ENCODE measurements around the gene TCF25.

Gene TCF25

GRCh38 chr16:89837014-89837546, 36.3 kb upstream of the TCF25 start:
- Histone ChIP-seq H3K27me3 (replicated peaks; ENCODE audit: control insufficient read depth, insufficient read depth, low read length) (no peaks in the 10 kb centered on the region), H3K4me3 (replicated peaks; ENCODE audit: low read depth, low read length) (no peak overlapping the region), H3K36me3 (ENCODE audit: control insufficient read depth, insufficient read depth, low read length) (no peaks in the 10 kb centered on the region)
- DNase-seq (ENCODE audit: extremely low read depth, insufficient read length): no peak
- TF ChIP-seq CTCF (IDR thresholded peaks at IDR 0.05; ENCODE audit: insufficient read depth, low read length, poor library complexity, severe bottlenecking): no peak

GRCh38 chr16:89841275-89841674, 32.1 kb upstream of the TCF25 start:
- Histone ChIP-seq H3K36me3 (ENCODE audit: control insufficient read depth, insufficient read depth, low read length) (no peaks in the 10 kb centered on the region), H3K4me3 (replicated peaks; ENCODE audit: low read depth, low read length) (no peak overlapping the region), H3K27me3 (replicated peaks; ENCODE audit: control insufficient read depth, insufficient read depth, low read length) (no peaks in the 10 kb centered on the region)
- peak; percentile 52 for DNase-seq (ENCODE audit: extremely low read depth, insufficient read length)
- no peak for TF ChIP-seq CTCF (IDR thresholded peaks at IDR 0.05; ENCODE audit: insufficient read depth, low read length, poor library complexity, severe bottlenecking)

GRCh38 chr16:89842471-89843408, 30.7 kb upstream of the TCF25 start:
- Histone ChIP-seq H3K27me3 (replicated peaks; ENCODE audit: control insufficient read depth, insufficient read depth, low read length) (no peaks in the 10 kb centered on the region), H3K4me3 (replicated peaks; ENCODE audit: low read depth, low read length) (no peak overlapping the region), H3K36me3 (ENCODE audit: control insufficient read depth, insufficient read depth, low read length) (no peaks in the 10 kb centered on the region)
- no peak for DNase-seq (ENCODE audit: extremely low read depth, insufficient read length)
- no peak for TF ChIP-seq CTCF (IDR thresholded peaks at IDR 0.05; ENCODE audit: insufficient read depth, low read length, poor library complexity, severe bottlenecking)

- Histone ChIP-seq H3K27me3 (replicated peaks; ENCODE audit: control insufficient read depth, insufficient read depth, low read length) (no peaks in the 10 kb centered on the region), H3K4me3 (replicated peaks; ENCODE audit: low read depth, low read length) (no peak overlapping the region), H3K36me3 (ENCODE audit: control insufficient read depth, insufficient read depth, low read length) (no peaks in the 10 kb centered on the region)
- DNase-seq (ENCODE audit: extremely low read depth, insufficient read length): no peak
- TF ChIP-seq CTCF (IDR thresholded peaks at IDR 0.05; ENCODE audit: insufficient read depth, low read length, poor library complexity, severe bottlenecking): no peak
Observed at GRCh38 chr16:89843409-89844350, 29.7 kb upstream of the TCF25 start.

- no peak overlapping the region for H3K4me3 ChIP-seq (replicated peaks; ENCODE audit: low read depth, low read length)
- H3K36me3 ChIP-seq (ENCODE audit: control insufficient read depth, insufficient read depth, low read length): no peaks in the 10 kb centered on the region
- no peak for DNase-seq (ENCODE audit: extremely low read depth, insufficient read length)
- no peaks in the 10 kb centered on the region for H3K27me3 ChIP-seq (replicated peaks; ENCODE audit: control insufficient read depth, insufficient read depth, low read length)
- no peak for TF ChIP-seq CTCF (IDR thresholded peaks at IDR 0.05; ENCODE audit: insufficient read depth, low read length, poor library complexity, severe bottlenecking)
Observed at GRCh38 chr16:89844739-89845339, 28.6 kb upstream of the TCF25 start.

Data from GM06990 (cell line).